MM.1S (cell line): Measurements from ENCODE around the gene PALD1.

Experiments
- EZH2 ChIP-seq: fragments of 300-600 bp; sonication (generic); optimal IDR thresholded peaks from 2 replicates; pipeline ENCODE3; 2017; ENCODE audit warnings: low read depth, mild to moderate bottlenecking, antibody characterized with exemption, low read length, mixed read lengths
- TF ChIP-seq, protein P1 (sequence below): fragments of 300-600 bp; sonication (generic); IDR thresholded peaks from 2 replicates; pipeline ENCODE4 v1.5.1; 2016; ENCODE audit warnings: antibody characterized with exemption, low read length, mixed read lengths

DNA sequence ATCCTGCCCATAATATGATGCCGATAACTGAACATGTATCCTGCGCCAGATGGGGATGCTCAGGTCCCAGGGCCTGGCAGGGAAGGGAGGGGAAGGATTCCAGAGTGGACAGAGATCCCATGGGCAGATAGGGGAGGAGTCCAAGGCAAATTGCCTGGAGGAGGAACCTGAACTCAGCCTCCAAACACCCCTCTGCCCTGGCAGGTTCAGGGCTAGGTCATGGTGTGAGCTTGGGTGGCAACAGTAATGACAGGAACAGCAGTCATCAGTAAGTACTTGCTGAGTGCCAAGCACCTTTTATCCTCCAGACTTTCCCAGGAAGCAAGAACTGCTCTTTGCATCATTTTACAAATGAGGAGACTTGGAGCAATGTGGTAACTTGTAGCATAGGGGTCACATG, 3.8 kb upstream of the PALD1 start:
- TF ChIP-seq EZH2 = no peak
- TF ChIP-seq, protein P1, sequence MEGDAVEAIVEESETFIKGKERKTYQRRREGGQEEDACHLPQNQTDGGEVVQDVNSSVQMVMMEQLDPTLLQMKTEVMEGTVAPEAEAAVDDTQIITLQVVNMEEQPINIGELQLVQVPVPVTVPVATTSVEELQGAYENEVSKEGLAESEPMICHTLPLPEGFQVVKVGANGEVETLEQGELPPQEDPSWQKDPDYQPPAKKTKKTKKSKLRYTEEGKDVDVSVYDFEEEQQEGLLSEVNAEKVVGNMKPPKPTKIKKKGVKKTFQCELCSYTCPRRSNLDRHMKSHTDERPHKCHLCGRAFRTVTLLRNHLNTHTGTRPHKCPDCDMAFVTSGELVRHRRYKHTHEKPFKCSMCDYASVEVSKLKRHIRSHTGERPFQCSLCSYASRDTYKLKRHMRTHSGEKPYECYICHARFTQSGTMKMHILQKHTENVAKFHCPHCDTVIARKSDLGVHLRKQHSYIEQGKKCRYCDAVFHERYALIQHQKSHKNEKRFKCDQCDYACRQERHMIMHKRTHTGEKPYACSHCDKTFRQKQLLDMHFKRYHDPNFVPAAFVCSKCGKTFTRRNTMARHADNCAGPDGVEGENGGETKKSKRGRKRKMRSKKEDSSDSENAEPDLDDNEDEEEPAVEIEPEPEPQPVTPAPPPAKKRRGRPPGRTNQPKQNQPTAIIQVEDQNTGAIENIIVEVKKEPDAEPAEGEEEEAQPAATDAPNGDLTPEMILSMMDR = no peak
